Measurements from ENCODE around the gene ZNF768. TPM values are rescaled to one million over a fixed set of nuclear protein-coding genes. Genes with fewer than 3 reads are reported as not detected.
"Not testable (repeated sequence)": the region's sequence is repeated elsewhere in the genome, so short reads cannot be mapped to it uniquely, and the experiment has no call there.

Gene ZNF768
- total and polyA plus RNA-seq, 2 donors from 2014 or later: 36.2 to 46.9 TPM

DNA sequence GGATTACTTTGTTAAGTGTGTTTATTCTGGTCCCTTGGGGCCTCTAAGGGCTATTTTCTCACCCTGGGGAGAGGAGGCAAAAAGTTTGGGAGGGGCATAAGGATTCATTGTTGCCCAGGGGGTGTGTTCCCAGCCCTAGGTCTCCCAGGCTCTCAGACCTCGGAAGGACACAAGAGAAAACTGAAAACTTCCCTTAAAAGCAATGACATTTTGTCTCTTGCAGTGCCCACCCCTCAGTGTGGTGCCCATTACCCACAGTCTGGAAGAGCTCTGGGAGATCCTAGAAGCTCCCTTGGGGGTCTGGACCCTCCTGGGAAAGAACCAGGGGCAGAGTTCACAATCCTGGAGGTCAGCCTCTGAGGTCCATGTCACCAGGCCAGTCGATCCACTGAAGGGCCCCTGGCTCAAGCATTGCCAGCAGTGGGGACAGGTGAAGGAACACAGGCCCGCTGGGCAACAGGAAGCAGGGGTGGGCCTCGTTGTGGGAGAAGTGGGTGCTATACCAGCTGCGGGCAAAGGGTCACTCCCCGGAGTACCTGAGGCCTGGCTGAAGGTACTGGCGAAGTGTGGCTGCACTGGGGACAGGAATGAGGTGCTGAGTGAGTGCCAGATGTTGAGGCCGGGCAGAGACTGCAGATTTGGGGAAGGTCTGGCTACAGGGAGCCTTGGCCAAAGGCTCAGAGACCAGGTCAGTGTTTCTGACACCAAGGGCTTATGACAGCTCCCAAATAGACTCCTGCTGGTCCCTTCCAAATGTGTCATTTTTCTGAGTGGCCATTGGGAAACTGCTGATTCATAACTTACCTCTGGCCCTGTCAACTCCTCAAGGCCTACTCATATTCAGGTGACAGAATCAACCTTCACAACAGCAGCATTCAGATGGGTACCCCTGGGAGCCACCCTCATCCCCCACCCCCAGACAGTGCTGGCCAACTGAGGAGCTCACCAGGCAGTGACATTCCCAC lies 12.9 kb upstream of the ZNF768 start:
- no peaks in the 10 kb centered on the region for H3K36me3 ChIP-seq (ENCODE audit: control insufficient read depth in 2 of 3, insufficient read depth in 3 of 3, low read length in 3 of 3)
- TF ChIP-seq CTCF (IDR thresholded peaks at IDR 0.05; ENCODE audit: borderline replicate concordance, extremely low read depth, insufficient read depth): no peak
- no peak overlapping the region for H3K27ac ChIP-seq (ENCODE audit: low read depth in 2 of 2, low read length in 2 of 2)
- no peaks in the 10 kb centered on the region for H3K27me3 ChIP-seq (ENCODE audit: control insufficient read depth, insufficient read depth, low read length)
- DNase-seq (no peak), FAIRE-seq (no peak)
- intact Hi-C loops (cut with DNase I): no loop called here
- peaks cover 0 to 11% (median 0%) of the 10 kb centered on the region in 3 donors for H3K4me1 ChIP-seq (ENCODE audit: control insufficient read depth in 2 of 3, insufficient read depth in 2 of 3, low read depth in 1 of 3, low read length in 3 of 3)
- H3K9ac ChIP-seq (ENCODE audit: low read length in 3 of 3): no peak overlapping the region
- H3K9me3 ChIP-seq (ENCODE audit: control insufficient read depth in 2 of 3, insufficient read depth in 1 of 3, low read length in 3 of 3): no peaks in the 10 kb centered on the region
- no peak overlapping the region for H3K4me3 ChIP-seq (ENCODE audit: low read length in 3 of 3)

DNA sequence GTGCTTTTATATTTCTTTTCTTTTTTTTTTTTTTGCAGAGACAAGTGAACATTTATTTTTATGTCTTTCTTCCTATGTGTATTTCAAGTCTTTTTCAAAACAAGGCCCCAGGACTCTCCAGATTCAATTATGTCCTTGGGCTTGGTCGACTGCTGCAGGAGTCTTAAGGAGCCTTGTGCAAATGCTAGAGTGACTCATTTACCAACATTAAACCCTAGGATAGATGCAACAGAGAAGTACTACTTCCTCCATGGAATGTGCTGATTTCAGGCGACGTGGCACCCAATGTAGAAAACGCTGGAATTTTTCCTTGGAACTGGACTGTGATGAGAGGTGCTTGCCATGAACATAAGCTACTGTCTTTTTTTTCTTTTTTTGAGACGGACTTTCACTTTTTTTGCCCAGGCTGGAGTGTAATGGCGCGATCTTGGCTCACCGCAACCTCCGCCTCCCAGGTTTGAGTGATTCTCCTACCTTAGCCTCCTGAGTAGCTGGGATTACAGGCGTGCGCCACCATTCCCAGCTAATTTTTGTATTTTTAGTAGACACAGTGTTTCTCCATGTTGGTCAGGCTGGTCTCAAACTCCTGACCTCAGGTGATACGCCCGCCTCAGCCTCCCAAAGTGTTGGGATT lies 10.1 kb upstream of the ZNF768 start:
- H3K27ac ChIP-seq (ENCODE audit: low read depth in 2 of 2, low read length in 2 of 2); H3K36me3 ChIP-seq (ENCODE audit: control insufficient read depth in 2 of 3, insufficient read depth in 3 of 3, low read length in 3 of 3); H3K9me3 ChIP-seq (ENCODE audit: control insufficient read depth in 2 of 3, insufficient read depth in 1 of 3, low read length in 3 of 3); intact Hi-C loops (cut with DNase I); H3K27me3 ChIP-seq (ENCODE audit: control insufficient read depth, insufficient read depth, low read length); FAIRE-seq: not testable (repeated sequence)
- H3K9ac ChIP-seq (ENCODE audit: low read length in 3 of 3): peak overlapping the region in 2 of 3 donors; percentile 1 to 89
- peak overlapping the region in 1 of 3 donors; percentile 91 for H3K4me3 ChIP-seq (ENCODE audit: low read length in 3 of 3)
- DNase-seq: peak in 1 of 5 donors; percentile 7
- peaks cover 0 to 11% (median 6%) of the 10 kb centered on the region in 3 donors for H3K4me1 ChIP-seq (ENCODE audit: control insufficient read depth in 2 of 3, insufficient read depth in 2 of 3, low read depth in 1 of 3, low read length in 3 of 3)

DNA sequence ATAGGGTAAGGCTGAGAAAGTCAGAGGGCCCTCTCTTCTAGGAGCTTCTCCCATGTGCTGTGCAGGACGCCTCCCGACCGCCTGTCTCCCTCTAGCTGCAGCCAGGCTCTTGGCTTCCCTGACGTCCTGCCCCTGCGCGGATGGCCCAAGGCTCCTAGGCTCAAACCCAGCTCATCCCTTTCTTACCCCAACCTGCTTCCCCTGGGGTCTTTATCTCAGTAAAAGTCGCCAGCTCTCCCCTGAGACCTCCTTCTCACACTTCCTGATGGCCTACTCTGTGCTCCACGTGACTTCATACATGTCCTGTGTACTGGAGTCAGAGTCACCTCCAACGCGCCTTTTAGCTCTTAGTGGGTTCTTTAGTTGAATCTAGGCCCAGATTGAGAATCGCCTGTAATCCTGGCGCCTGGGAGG lies 9.4 kb upstream of the ZNF768 start:
- no peaks in the 10 kb centered on the region for H3K27me3 ChIP-seq (ENCODE audit: control insufficient read depth, insufficient read depth, low read length)
- peak; percentile 82 to 93 (median 89) for DNase-seq
- H3K27ac ChIP-seq (ENCODE audit: low read depth in 2 of 2, low read length in 2 of 2): peak overlapping the region; percentile 98 to 99
- peaks cover 0 to 6% (median 0%) of the 10 kb centered on the region in 3 donors for H3K36me3 ChIP-seq (ENCODE audit: control insufficient read depth in 2 of 3, insufficient read depth in 3 of 3, low read length in 3 of 3)
- peak overlapping the region; percentile 85 to 99 (median 91) for H3K4me3 ChIP-seq (ENCODE audit: low read length in 3 of 3)
- intact Hi-C loops (cut with DNase I): no loop called here
- peak overlapping the region; percentile 89 to 97 (median 95) for H3K9ac ChIP-seq (ENCODE audit: low read length in 3 of 3)
- peak; percentile 68 for TF ChIP-seq CTCF (IDR thresholded peaks at IDR 0.05; ENCODE audit: borderline replicate concordance, extremely low read depth, insufficient read depth)
- no peaks in the 10 kb centered on the region for H3K9me3 ChIP-seq (ENCODE audit: control insufficient read depth in 2 of 3, insufficient read depth in 1 of 3, low read length in 3 of 3)
- H3K4me1 ChIP-seq (ENCODE audit: control insufficient read depth in 2 of 3, insufficient read depth in 2 of 3, low read depth in 1 of 3, low read length in 3 of 3): peaks cover 0 to 11% (median 6%) of the 10 kb centered on the region in 3 donors
- FAIRE-seq: no peak
